Astrocyte (in vitro differentiated cells and primary cell): ENCODE measurements around the gene RAC2. TPM values are rescaled to one million over a fixed set of nuclear protein-coding genes. Genes with fewer than 3 reads are reported as not detected.

Experiments
- DNase-seq: peaks from one replicate; pipeline ENCODE4 v3.0.0-alpha.2; 2010; ENCODE audit warnings: low read depth
- FAIRE-seq: peaks from 2 replicates; lab custom pipeline; 2011; peaks lifted over from hg19 to GRCh38; lab: Jason Lieb, UNC
- H2AFZ ChIP-seq: 2 replicates; pipeline ENCODE4 v1.6.0; 2012; ENCODE audit warnings: low read depth, low read length, inconsistent platforms
- H3K27ac ChIP-seq: 2 replicates; pipeline ENCODE4 v1.5.1; 2011; ENCODE audit warnings: low read depth, low read length, inconsistent platforms
- H3K27me3 ChIP-seq: 2 replicates; pipeline ENCODE4 v1.6.0; 2011; ENCODE audit warnings: low read length, inconsistent platforms; ENCODE audit not compliant: insufficient read depth
- H3K36me3 ChIP-seq: 2 replicates; pipeline ENCODE4 v1.5.1; 2011; ENCODE audit warnings: low read length, inconsistent platforms; ENCODE audit not compliant: insufficient read depth
- H3K4me1 ChIP-seq: 2 replicates; pipeline ENCODE4 v1.5.1; 2011; ENCODE audit warnings: low read length, inconsistent platforms; ENCODE audit not compliant: insufficient read depth
- H3K4me2 ChIP-seq: 2 replicates; pipeline ENCODE4 v1.6.0; 2012; ENCODE audit warnings: low read length, inconsistent platforms
- H3K4me3 ChIP-seq: 2 replicates; pipeline ENCODE4 v1.5.1; 2011; ENCODE audit warnings: low read depth, mild to moderate bottlenecking, low read length, inconsistent platforms; ENCODE audit not compliant: insufficient read depth
- H3K79me2 ChIP-seq: 2 replicates; pipeline ENCODE4 v1.6.0; 2012; ENCODE audit warnings: mild to moderate bottlenecking, low read length, inconsistent platforms; ENCODE audit not compliant: insufficient read depth
- H3K9ac ChIP-seq: 2 replicates; pipeline ENCODE4 v1.6.0; 2012; ENCODE audit warnings: mild to moderate bottlenecking, low read length, inconsistent platforms
- H3K9me3 ChIP-seq: 2 replicates; pipeline ENCODE4 v1.5.1; 2012; ENCODE audit warnings: low read depth, mild to moderate bottlenecking, low read length, inconsistent platforms; ENCODE audit not compliant: insufficient read depth
- H4K20me1 ChIP-seq: 2 replicates; pipeline ENCODE4 v1.6.0; 2012; ENCODE audit warnings: low read length, inconsistent platforms; ENCODE audit not compliant: insufficient read depth
- H3K27ac Mint-ChIP-seq: one replicate; pipeline ENCODE4 v1.8.0; 2021; ENCODE audit warnings: mild to moderate bottlenecking, mixed read lengths; ENCODE audit not compliant: unreplicated experiment
- H3K27me3 Mint-ChIP-seq: one replicate; pipeline ENCODE4 v1.8.0; 2021; ENCODE audit warnings: low read depth, mixed read lengths; ENCODE audit not compliant: unreplicated experiment
- H3K36me3 Mint-ChIP-seq: one replicate; pipeline ENCODE4 v1.8.0; 2021; ENCODE audit warnings: low read depth, mixed read lengths; ENCODE audit not compliant: unreplicated experiment
- H3K4me1 Mint-ChIP-seq: one replicate; pipeline ENCODE4 v1.8.0; 2021; ENCODE audit warnings: low read depth, mixed read lengths; ENCODE audit not compliant: unreplicated experiment
- H3K4me3 Mint-ChIP-seq: one replicate; pipeline ENCODE4 v1.8.0; 2021; ENCODE audit warnings: mild to moderate bottlenecking, moderate library complexity, mixed read lengths; ENCODE audit not compliant: unreplicated experiment
- H3K9me3 Mint-ChIP-seq: one replicate; pipeline ENCODE4 v1.8.0; 2021; ENCODE audit warnings: mild to moderate bottlenecking, mixed read lengths; ENCODE audit not compliant: unreplicated experiment
- EZH2 ChIP-seq: IDR thresholded peaks from 2 replicates; pipeline ENCODE4 v1.6.1; 2012; ENCODE audit warnings: mild to moderate bottlenecking, low read length, inconsistent platforms; ENCODE audit not compliant: insufficient read depth
- total RNA-seq: library from RNA; stranded (reverse); gene quantifications from 2 replicates; pipeline ENCODE4 v1.2.1, GENCODE V29; 2021
- TF ChIP-seq, protein P1 (sequence below): IDR thresholded peaks from 2 replicates; pipeline ENCODE4 v1.5.1; 2011; ENCODE audit warnings: low read depth, mild to moderate bottlenecking, inconsistent platforms, low read length, moderate library complexity; ENCODE audit not compliant: insufficient read depth

The RAC2 gene
- total RNA-seq, 1 donor from 2014 or later, result 0.61 TPM

DNA sequence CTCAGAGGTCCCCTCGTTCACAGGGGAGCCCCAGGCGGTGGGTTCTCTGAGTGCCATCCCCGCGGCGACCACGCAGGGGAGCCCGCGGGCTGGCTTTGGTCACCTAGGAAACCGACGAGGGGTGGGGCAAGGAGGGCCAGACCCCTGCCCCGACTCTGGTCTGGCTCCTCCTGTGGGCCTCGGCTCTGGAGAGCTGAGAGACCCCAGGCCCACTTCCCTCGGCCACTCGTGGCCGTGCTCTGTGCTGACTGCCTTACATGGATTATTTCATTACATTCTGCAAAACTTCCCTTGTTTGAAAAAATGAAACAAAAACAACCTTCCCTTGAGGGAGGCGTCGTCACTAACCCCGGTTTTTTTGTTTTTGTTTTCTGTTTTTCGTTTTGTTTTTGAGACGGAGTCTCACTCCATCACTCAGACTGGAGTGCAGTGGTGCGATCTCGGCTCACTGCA lies 23.1 kb upstream of the RAC2 start:
- H3K4me2 ChIP-seq, result peak overlapping the region; percentile 79
- peaks cover 15% of the 10 kb centered on the region for H3K9me3 ChIP-seq
- H3K4me3 Mint-ChIP-seq, result no peak overlapping the region
- no peak for DNase-seq
- no peaks in the 10 kb centered on the region for H3K36me3 Mint-ChIP-seq
- no peak for FAIRE-seq
- peak overlapping the region; percentile 41 for H3K4me3 ChIP-seq
- H3K4me1 Mint-ChIP-seq, result peaks cover 2% of the 10 kb centered on the region
- H3K9me3 Mint-ChIP-seq, result peaks cover 20% of the 10 kb centered on the region
- H3K4me1 ChIP-seq, result peaks cover 8% of the 10 kb centered on the region
- peaks cover 24% of the 10 kb centered on the region for H3K27me3 Mint-ChIP-seq
- H3K27ac ChIP-seq, result no peak overlapping the region
- no peaks in the 10 kb centered on the region for H3K27me3 ChIP-seq
- H3K9ac ChIP-seq, result peak overlapping the region; percentile 52
- no peaks in the 10 kb centered on the region for H3K36me3 ChIP-seq
- peak overlapping the region; percentile 53 for H2AFZ ChIP-seq
- H3K79me2 ChIP-seq, result no peaks in the 10 kb centered on the region
- H4K20me1 ChIP-seq, result no peaks in the 10 kb centered on the region
- H3K27ac Mint-ChIP-seq, result peak overlapping the region; percentile 66
- TF ChIP-seq EZH2, result no peak
- TF ChIP-seq, protein P1, sequence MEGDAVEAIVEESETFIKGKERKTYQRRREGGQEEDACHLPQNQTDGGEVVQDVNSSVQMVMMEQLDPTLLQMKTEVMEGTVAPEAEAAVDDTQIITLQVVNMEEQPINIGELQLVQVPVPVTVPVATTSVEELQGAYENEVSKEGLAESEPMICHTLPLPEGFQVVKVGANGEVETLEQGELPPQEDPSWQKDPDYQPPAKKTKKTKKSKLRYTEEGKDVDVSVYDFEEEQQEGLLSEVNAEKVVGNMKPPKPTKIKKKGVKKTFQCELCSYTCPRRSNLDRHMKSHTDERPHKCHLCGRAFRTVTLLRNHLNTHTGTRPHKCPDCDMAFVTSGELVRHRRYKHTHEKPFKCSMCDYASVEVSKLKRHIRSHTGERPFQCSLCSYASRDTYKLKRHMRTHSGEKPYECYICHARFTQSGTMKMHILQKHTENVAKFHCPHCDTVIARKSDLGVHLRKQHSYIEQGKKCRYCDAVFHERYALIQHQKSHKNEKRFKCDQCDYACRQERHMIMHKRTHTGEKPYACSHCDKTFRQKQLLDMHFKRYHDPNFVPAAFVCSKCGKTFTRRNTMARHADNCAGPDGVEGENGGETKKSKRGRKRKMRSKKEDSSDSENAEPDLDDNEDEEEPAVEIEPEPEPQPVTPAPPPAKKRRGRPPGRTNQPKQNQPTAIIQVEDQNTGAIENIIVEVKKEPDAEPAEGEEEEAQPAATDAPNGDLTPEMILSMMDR, result peak; percentile 48

DNA sequence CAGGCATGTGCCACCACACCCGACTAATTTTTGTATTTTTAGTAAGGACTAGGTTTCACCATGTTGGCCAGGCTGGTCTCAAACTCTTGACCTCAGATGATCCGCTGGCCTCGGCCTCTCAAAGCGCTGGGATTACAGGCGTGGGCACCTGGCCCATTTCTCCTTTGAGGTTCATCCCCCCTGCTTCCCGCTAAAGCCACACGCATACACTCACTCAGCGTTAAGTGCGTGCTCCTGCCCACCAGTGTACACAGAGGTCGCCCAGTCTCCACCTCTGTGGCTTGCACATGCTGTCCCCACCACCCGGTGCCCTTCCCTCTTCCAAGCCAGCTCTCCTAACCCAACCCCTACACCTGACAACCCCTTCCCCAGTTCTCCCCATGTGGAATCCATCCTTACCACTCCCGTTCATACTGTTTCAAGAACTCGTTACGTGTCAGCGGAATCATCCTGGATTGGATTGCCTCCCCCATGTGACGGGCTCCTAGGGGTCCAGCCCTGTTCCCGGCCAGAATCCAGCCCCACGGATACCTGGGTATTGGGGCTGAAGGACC lies 22.6 kb upstream of the RAC2 start:
- no peak for TF ChIP-seq EZH2
- TF ChIP-seq, protein P1, result no peak
- H2AFZ ChIP-seq, result peak overlapping the region; percentile 53
- H3K36me3 Mint-ChIP-seq, result no peaks in the 10 kb centered on the region
- peaks cover 22% of the 10 kb centered on the region for H3K9me3 Mint-ChIP-seq
- H3K27ac ChIP-seq, result no peak overlapping the region
- peaks cover 15% of the 10 kb centered on the region for H3K9me3 ChIP-seq
- H3K36me3 ChIP-seq, result no peaks in the 10 kb centered on the region
- H3K79me2 ChIP-seq, result no peaks in the 10 kb centered on the region
- DNase-seq (no peak), FAIRE-seq (no peak)
- H3K27me3 ChIP-seq, result no peaks in the 10 kb centered on the region
- H3K27ac Mint-ChIP-seq, result no peak overlapping the region
- no peaks in the 10 kb centered on the region for H4K20me1 ChIP-seq
- H3K4me2 ChIP-seq, result peak overlapping the region; percentile 79
- no peak overlapping the region for H3K4me3 Mint-ChIP-seq
- H3K4me3 ChIP-seq, result peak overlapping the region; percentile 41
- H3K4me1 ChIP-seq, result peaks cover 8% of the 10 kb centered on the region
- H3K9ac ChIP-seq, result peak overlapping the region; percentile 52
- peaks cover 2% of the 10 kb centered on the region for H3K4me1 Mint-ChIP-seq
- H3K27me3 Mint-ChIP-seq, result peaks cover 24% of the 10 kb centered on the region
